GM18517 (cell line): Measurements from ENCODE around the gene SLC11A2.
"Not testable (repeated sequence)": the region's sequence is repeated elsewhere in the genome, so short reads cannot be mapped to it uniquely, and the experiment has no call there.

Source experiments
- ATAC-seq: cut with Tn5 transposase; IDR thresholded peaks from one replicate; pipeline ENCODE4 v1.9.1; 2021; ENCODE audit warnings: mild to moderate bottlenecking, moderate library complexity; ENCODE audit not compliant: unreplicated experiment

SLC11A2 gene

GRCh38 chr12:51027342-51027835 is 1.2 kb upstream of the SLC11A2 start:
- no peak for ATAC-seq

GRCh38 chr12:51025338-51025835 is 797 bp downstream of the SLC11A2 start:
- peak; percentile 4 for ATAC-seq

- ATAC-seq, result no peak
These were observed 2.4 kb downstream of the SLC11A2 start for GRCh38 chr12:51023625-51024382.

GRCh38 chr12:51021694-51022093 is 4.5 kb downstream of the SLC11A2 start:
- ATAC-seq, result no peak

GRCh38 chr12:51020448-51021182 is 5.6 kb downstream of the SLC11A2 start:
- no peak for ATAC-seq

GRCh38 chr12:51019927-51020326 is 6.3 kb downstream of the SLC11A2 start:
- ATAC-seq, result no peak

- no peak for ATAC-seq
These were observed 7.2 kb downstream of the SLC11A2 start for GRCh38 chr12:51018956-51019355.

- ATAC-seq, result no peak
These were observed 8.7 kb downstream of the SLC11A2 start for GRCh38 chr12:51017452-51017851.

- not testable (repeated sequence) for ATAC-seq
These were observed 11.7 kb downstream of the SLC11A2 start for GRCh38 chr12:51014467-51014866.

- no peak for ATAC-seq
These were observed 12.7 kb downstream of the SLC11A2 start for GRCh38 chr12:51013441-51013840.

- no peak for ATAC-seq
These were observed 13.5 kb downstream of the SLC11A2 start for GRCh38 chr12:51012570-51013236.

- ATAC-seq, result no peak
These were observed 14.2 kb downstream of the SLC11A2 start for GRCh38 chr12:51011955-51012354.

- no peak for ATAC-seq
These were observed 17.1 kb downstream of the SLC11A2 start for GRCh38 chr12:51009056-51009440.

GRCh38 chr12:51008329-51009055 is 17.7 kb downstream of the SLC11A2 start:
- no peak for ATAC-seq

- ATAC-seq, result no peak
These were observed 20.5 kb downstream of the SLC11A2 start for GRCh38 chr12:51005671-51006070.

- no peak for ATAC-seq
These were observed 21.2 kb downstream of the SLC11A2 start for GRCh38 chr12:51005030-51005429.

GRCh38 chr12:51004504-51004903 is 21.7 kb downstream of the SLC11A2 start:
- ATAC-seq, result no peak

- ATAC-seq, result no peak
These were observed 24.4 kb downstream of the SLC11A2 start for GRCh38 chr12:51001799-51002198.

GRCh38 chr12:51000245-51000644 is 25.9 kb downstream of the SLC11A2 start:
- no peak for ATAC-seq

- no peak for ATAC-seq
These were observed 27.1 kb downstream of the SLC11A2 start for GRCh38 chr12:50999093-50999492.

GRCh38 chr12:50992819-50993218 is 33.4 kb downstream of the SLC11A2 start:
- no peak for ATAC-seq
